ENCODE measurements around the gene CDC6. TPM values are rescaled to one million over a fixed set of nuclear protein-coding genes. Genes with fewer than 3 reads are reported as not detected.
A peak's percentile ranks its signal among the peaks of the same experiment; 100 is the strongest.
"Not testable (repeated sequence)": the region's sequence is repeated elsewhere in the genome, so short reads cannot be mapped to it uniquely, and the experiment has no call there.

The CDC6 gene
- total RNA-seq, 1 donor from 2014 or later, result 16.4 TPM

- H3K4me1 Mint-ChIP-seq, result peaks cover 6% of the 10 kb centered on the region
- H3K36me3 Mint-ChIP-seq, result peaks cover 20% of the 10 kb centered on the region
Measured at GRCh38 chr17:40293363-40293762, 5.7 kb downstream of the CDC6 start.

DNA sequence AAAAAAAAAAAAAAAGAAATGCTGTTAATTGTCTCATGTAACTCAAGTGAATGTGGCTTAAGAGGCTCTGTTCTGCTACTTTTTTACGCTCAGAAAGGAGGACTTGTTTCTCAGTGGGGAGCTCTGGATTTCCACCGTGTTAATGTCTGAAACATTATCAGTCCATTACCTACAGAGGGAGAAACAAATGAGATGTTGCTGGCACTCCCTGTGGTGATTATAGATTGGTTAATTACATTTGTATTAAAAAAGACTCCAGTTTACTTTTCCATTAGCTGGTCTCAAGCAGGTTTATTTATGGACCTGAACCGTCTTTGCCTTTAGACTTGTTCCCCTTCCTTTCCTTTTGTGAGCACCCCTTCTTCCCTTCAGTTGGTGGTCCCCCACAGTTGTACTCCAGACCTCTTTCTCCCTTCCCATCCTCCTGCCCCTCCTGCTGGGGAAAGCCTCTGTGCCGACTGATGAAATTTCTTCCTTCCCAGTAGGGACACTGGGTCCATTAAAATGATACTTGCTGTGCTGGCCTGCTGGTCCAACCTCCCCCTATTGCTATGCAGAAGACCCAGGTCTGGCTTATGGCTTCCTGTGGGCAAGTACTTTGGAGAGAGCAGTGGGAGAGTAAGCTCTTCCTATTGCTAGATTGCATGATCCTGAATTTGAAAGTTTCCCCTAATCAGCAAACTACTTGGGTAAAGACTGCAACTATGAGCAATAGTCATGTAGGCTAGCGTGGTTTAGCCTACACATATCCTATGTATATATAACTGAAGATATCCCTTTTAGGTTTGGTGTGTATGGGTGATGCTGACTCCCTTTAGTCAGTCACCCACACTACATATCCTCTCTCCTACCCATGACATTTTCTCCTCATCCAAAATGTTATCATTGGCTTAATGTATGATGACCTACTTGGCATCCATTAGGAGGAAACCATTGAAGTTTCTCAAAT is 8.1 kb downstream of the CDC6 start:
- Mint-ChIP-seq H3K27me3 (ENCODE audit: low read depth) (no peaks in the 10 kb centered on the region), H3K4me3 (no peak overlapping the region), H3K27ac (no peak overlapping the region)

More at GRCh38 chr17:40293363-40293762, 5.7 kb downstream of the CDC6 start:
- no peaks in the 10 kb centered on the region for H3K27me3 Mint-ChIP-seq (ENCODE audit: low read depth)
- H3K4me3 Mint-ChIP-seq, result no peak overlapping the region
- H3K9me3 Mint-ChIP-seq, result no peaks in the 10 kb centered on the region
- TF ChIP-seq, protein P1, sequence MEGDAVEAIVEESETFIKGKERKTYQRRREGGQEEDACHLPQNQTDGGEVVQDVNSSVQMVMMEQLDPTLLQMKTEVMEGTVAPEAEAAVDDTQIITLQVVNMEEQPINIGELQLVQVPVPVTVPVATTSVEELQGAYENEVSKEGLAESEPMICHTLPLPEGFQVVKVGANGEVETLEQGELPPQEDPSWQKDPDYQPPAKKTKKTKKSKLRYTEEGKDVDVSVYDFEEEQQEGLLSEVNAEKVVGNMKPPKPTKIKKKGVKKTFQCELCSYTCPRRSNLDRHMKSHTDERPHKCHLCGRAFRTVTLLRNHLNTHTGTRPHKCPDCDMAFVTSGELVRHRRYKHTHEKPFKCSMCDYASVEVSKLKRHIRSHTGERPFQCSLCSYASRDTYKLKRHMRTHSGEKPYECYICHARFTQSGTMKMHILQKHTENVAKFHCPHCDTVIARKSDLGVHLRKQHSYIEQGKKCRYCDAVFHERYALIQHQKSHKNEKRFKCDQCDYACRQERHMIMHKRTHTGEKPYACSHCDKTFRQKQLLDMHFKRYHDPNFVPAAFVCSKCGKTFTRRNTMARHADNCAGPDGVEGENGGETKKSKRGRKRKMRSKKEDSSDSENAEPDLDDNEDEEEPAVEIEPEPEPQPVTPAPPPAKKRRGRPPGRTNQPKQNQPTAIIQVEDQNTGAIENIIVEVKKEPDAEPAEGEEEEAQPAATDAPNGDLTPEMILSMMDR (IDR thresholded peaks at IDR 0.05; ENCODE audit: unreplicated experiment), result no peak
- no peak overlapping the region for H3K27ac Mint-ChIP-seq
- DNase-seq (ENCODE audit: low spot score in 2 of 2, unreplicated experiment in 2 of 2), result no peak

DNA sequence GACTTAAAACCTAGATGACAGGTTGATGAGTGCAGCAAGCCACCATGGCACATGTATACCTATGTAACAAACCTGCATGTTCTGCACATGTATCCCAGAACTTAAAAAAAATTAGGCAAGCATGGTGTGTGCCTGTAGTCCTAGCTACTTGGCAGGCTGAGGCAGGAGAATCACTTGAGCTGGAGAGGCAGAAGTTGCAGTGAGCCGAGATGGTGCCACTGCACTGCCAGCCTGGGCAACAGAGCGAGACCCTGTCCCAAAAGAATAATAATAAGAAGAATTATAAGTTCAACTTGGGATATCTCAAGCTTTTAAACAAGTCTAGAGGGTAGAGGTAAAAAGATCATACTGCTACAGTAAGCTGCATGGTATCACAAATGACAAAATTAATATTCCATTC is 9.8 kb downstream of the CDC6 start:
- peaks cover 18% of the 10 kb centered on the region for H3K36me3 Mint-ChIP-seq
- no peaks in the 10 kb centered on the region for H3K27me3 Mint-ChIP-seq (ENCODE audit: low read depth)
- no peak overlapping the region for H3K27ac Mint-ChIP-seq
- H3K4me3 Mint-ChIP-seq, result no peak overlapping the region
- peaks cover 5% of the 10 kb centered on the region for H3K4me1 Mint-ChIP-seq
- TF ChIP-seq, protein P1 (IDR thresholded peaks at IDR 0.05; ENCODE audit: unreplicated experiment), result no peak
- no peaks in the 10 kb centered on the region for H3K9me3 Mint-ChIP-seq
- DNase-seq (ENCODE audit: low spot score in 2 of 2, unreplicated experiment in 2 of 2), result no peak

More for the DNA sequence above, 8.1 kb downstream of the CDC6 start:
- DNase-seq (ENCODE audit: low spot score in 2 of 2, unreplicated experiment in 2 of 2), result no peak
- Mint-ChIP-seq H3K9me3 (no peaks in the 10 kb centered on the region), H3K4me1 (peaks cover 2% of the 10 kb centered on the region), H3K36me3 (peaks cover 21% of the 10 kb centered on the region)
- TF ChIP-seq, protein P1 (IDR thresholded peaks at IDR 0.05; ENCODE audit: unreplicated experiment), result no peak

GRCh38 chr17:40298726-40299125 is 11.0 kb downstream of the CDC6 start:
- no peaks in the 10 kb centered on the region for H3K27me3 Mint-ChIP-seq (ENCODE audit: low read depth)
- no peak overlapping the region for H3K27ac Mint-ChIP-seq
- no peak overlapping the region for H3K4me3 Mint-ChIP-seq
- H3K4me1 Mint-ChIP-seq, result peaks cover 14% of the 10 kb centered on the region
- H3K36me3 Mint-ChIP-seq, result peaks cover 13% of the 10 kb centered on the region
- DNase-seq (ENCODE audit: low spot score in 2 of 2, unreplicated experiment in 2 of 2), result no peak
- no peaks in the 10 kb centered on the region for H3K9me3 Mint-ChIP-seq
- TF ChIP-seq, protein P1 (IDR thresholded peaks at IDR 0.05; ENCODE audit: unreplicated experiment), result no peak

DNA sequence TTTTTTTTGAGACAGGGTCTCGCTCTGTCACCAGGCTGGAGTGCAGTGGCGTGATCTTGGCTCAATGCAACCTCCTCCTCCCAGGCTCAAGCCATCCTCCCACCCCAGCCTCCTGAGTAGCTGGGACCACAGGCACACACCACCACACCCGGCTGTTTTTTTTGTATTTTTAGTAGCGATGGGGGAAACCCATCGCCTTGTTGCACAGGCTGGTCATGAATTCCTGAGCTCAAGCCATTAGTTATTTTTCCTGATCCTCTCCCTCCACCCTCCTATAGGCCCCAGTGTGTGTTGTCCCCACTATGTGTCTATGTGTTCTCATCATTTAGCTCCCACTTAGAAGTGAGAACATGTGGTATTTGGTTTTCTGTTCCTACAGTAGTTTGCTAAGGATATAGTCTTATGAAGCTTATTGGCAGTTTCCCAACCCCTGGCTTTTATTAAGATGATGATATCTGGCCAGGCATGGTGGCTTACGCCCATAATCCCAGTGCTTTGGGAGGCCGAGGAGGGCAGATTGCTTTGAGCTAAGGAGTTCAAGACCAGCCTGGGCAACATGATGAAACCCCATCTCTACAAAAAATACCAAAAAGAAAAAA is 11.6 kb downstream of the CDC6 start:
- not testable (repeated sequence) for H3K27me3 Mint-ChIP-seq (ENCODE audit: low read depth); H3K4me3 Mint-ChIP-seq; H3K36me3 Mint-ChIP-seq; DNase-seq (ENCODE audit: low spot score in 2 of 2, unreplicated experiment in 2 of 2); H3K9me3 Mint-ChIP-seq
- peaks cover 19% of the 10 kb centered on the region for H3K4me1 Mint-ChIP-seq
- H3K27ac Mint-ChIP-seq, result peak overlapping the region; percentile 50

- Mint-ChIP-seq H3K27me3 (ENCODE audit: low read depth) (no peaks in the 10 kb centered on the region), H3K9me3 (no peaks in the 10 kb centered on the region), H3K27ac (no peak overlapping the region), H3K4me3 (no peak overlapping the region), H3K36me3 (peaks cover 7% of the 10 kb centered on the region), H3K4me1 (peaks cover 28% of the 10 kb centered on the region)
- TF ChIP-seq, protein P1 (IDR thresholded peaks at IDR 0.05; ENCODE audit: unreplicated experiment), result no peak
- DNase-seq (ENCODE audit: low spot score in 2 of 2, unreplicated experiment in 2 of 2), result no peak
Measured at GRCh38 chr17:40301315-40301714, 13.6 kb downstream of the CDC6 start.

Measured in mesothelial cell of epicardium (in vitro differentiated cells).